Measurements from ENCODE around the gene LASP1NB.
"Not testable (repeated sequence)": the region's sequence is repeated elsewhere in the genome, so short reads cannot be mapped to it uniquely, and the experiment has no call there.

LASP1NB gene

DNA sequence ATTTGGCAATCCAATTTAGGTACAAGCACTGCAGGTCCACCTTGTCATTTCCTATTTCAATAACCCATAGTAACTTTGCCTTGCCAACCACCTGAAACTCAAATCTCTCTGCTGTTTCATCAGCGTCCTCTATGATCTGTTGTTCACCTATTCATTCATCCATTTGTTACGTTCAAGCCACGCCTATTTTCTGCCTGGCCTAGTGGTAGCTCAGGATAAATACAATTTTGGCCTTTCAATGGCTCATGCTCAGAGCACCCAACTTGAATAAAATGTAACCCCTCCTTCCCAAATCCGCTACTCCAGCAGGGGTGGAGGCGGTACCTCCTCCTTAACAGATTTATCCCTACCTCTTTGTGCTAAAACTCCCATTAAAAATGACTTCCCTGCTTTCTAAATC, 45.4 kb downstream of the LASP1NB start:
- 89% methylated on average over 5 of the region's 5 CpGs for WGBS (ENCODE audit: insufficient coverage)
- no peaks in the 10 kb centered on the region for H3K27me3 ChIP-seq (replicated peaks in 1 of 4; ENCODE audit: control extremely low read depth in 1 of 4, control insufficient read depth in 3 of 4, insufficient read depth in 4 of 4, low read length in 3 of 4)
- intact Hi-C loops (cut with micrococcal nuclease), result no loop called here
- no peak overlapping the region for H3K27ac ChIP-seq (ENCODE audit: low read length in 2 of 2)
- no peak overlapping the region for H3K4me3 Mint-ChIP-seq
- H3K4me2 ChIP-seq (replicated peaks; ENCODE audit: low read depth, low read length, poor library complexity, severe bottlenecking), result no peak overlapping the region
- H3K36me3 ChIP-seq (replicated peaks in 1 of 2; ENCODE audit: control extremely low read depth in 1 of 2, control insufficient read depth in 1 of 2, extremely low read depth in 1 of 2, insufficient read depth in 2 of 2, low read length in 1 of 2), result no peaks in the 10 kb centered on the region
- peaks cover 0 to 13% of the 10 kb centered on the region in 2 donors for H3K4me1 ChIP-seq (ENCODE audit: control insufficient read depth in 2 of 2, insufficient read depth in 2 of 2, low read length in 2 of 2)
- H3K79me2 ChIP-seq (ENCODE audit: control insufficient read depth, insufficient read depth, low read length), result no peaks in the 10 kb centered on the region
- H3K4me3 ChIP-seq (ENCODE audit: control extremely low read depth in 1 of 5, extremely low read depth in 1 of 5, insufficient read depth in 1 of 5, low read depth in 2 of 5, low read length in 4 of 5), result no peak overlapping the region
- no peak overlapping the region for H2AFZ ChIP-seq (ENCODE audit: insufficient read depth, low read depth, low read length, poor library complexity, severe bottlenecking)
- ATAC-seq (ENCODE audit: low read depth) (no peak), DNase-seq (no peak)
- no peak overlapping the region for H3K9ac ChIP-seq (ENCODE audit: low read length)
- peaks cover 6% of the 10 kb centered on the region for H3K27me3 Mint-ChIP-seq
- CTCF ChIA-PET, result interaction anchor here (4.6 kb wide), 1 partner anchor 12 kb away, joined by 22 read pairs; no protein-coding TSS in a partner anchor
- H3K9me3 ChIP-seq (ENCODE audit: control extremely low read depth in 1 of 3, control insufficient read depth in 2 of 3, insufficient read depth in 1 of 3, low read length in 2 of 3), result no peaks in the 10 kb centered on the region
- POLR2A ChIA-PET, result no interaction called here
- no peak for TF ChIP-seq EZH2 (IDR thresholded peaks at IDR 0.05; ENCODE audit: borderline replicate concordance, insufficient read depth, low read depth, low read length, poor library complexity, severe bottlenecking)
- TF ChIP-seq, protein P1, sequence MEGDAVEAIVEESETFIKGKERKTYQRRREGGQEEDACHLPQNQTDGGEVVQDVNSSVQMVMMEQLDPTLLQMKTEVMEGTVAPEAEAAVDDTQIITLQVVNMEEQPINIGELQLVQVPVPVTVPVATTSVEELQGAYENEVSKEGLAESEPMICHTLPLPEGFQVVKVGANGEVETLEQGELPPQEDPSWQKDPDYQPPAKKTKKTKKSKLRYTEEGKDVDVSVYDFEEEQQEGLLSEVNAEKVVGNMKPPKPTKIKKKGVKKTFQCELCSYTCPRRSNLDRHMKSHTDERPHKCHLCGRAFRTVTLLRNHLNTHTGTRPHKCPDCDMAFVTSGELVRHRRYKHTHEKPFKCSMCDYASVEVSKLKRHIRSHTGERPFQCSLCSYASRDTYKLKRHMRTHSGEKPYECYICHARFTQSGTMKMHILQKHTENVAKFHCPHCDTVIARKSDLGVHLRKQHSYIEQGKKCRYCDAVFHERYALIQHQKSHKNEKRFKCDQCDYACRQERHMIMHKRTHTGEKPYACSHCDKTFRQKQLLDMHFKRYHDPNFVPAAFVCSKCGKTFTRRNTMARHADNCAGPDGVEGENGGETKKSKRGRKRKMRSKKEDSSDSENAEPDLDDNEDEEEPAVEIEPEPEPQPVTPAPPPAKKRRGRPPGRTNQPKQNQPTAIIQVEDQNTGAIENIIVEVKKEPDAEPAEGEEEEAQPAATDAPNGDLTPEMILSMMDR (IDR thresholded peaks at IDR 0.05), result no peak
- no peak overlapping the region for H3K27ac Mint-ChIP-seq
- peaks cover 7% of the 10 kb centered on the region for H3K4me1 Mint-ChIP-seq
- no peaks in the 10 kb centered on the region for H4K20me1 ChIP-seq (ENCODE audit: control insufficient read depth, insufficient read depth, low read length, poor library complexity, severe bottlenecking)
- H3K9me3 Mint-ChIP-seq (ENCODE audit: insufficient read depth), result no peaks in the 10 kb centered on the region

- H3K4me1 ChIP-seq (ENCODE audit: control insufficient read depth in 2 of 2, insufficient read depth in 2 of 2, low read length in 2 of 2); POLR2A ChIA-PET; H3K27ac Mint-ChIP-seq; H3K9me3 ChIP-seq (ENCODE audit: control extremely low read depth in 1 of 3, control insufficient read depth in 2 of 3, insufficient read depth in 1 of 3, low read length in 2 of 3); H3K4me1 Mint-ChIP-seq; H3K4me3 Mint-ChIP-seq; H3K27me3 ChIP-seq (replicated peaks in 1 of 4; ENCODE audit: control extremely low read depth in 1 of 4, control insufficient read depth in 3 of 4, insufficient read depth in 4 of 4, low read length in 3 of 4); H3K4me3 ChIP-seq (ENCODE audit: control extremely low read depth in 1 of 5, extremely low read depth in 1 of 5, insufficient read depth in 1 of 5, low read depth in 2 of 5, low read length in 4 of 5); H3K9ac ChIP-seq (ENCODE audit: low read length); H4K20me1 ChIP-seq (ENCODE audit: control insufficient read depth, insufficient read depth, low read length, poor library complexity, severe bottlenecking); H3K36me3 ChIP-seq (replicated peaks in 1 of 2; ENCODE audit: control extremely low read depth in 1 of 2, control insufficient read depth in 1 of 2, extremely low read depth in 1 of 2, insufficient read depth in 2 of 2, low read length in 1 of 2); H3K4me2 ChIP-seq (replicated peaks; ENCODE audit: low read depth, low read length, poor library complexity, severe bottlenecking); intact Hi-C loops (cut with micrococcal nuclease); H3K79me2 ChIP-seq (ENCODE audit: control insufficient read depth, insufficient read depth, low read length); H2AFZ ChIP-seq (ENCODE audit: insufficient read depth, low read depth, low read length, poor library complexity, severe bottlenecking); ATAC-seq (ENCODE audit: low read depth); H3K27ac ChIP-seq (ENCODE audit: low read length in 2 of 2); DNase-seq; H3K9me3 Mint-ChIP-seq (ENCODE audit: insufficient read depth): not testable (repeated sequence)
- H3K27me3 Mint-ChIP-seq, result peaks cover 13% of the 10 kb centered on the region
- whole genome bisulfite sequencing (ENCODE audit: insufficient coverage), result 0% methylated on average over 1 of the region's 6 CpGs
- CTCF ChIA-PET, result interaction anchor here (0.7 to 1.1 kb wide), 3 partner anchors 8 to 199 kb away, joined by 3 to 4 read pairs (median 4); no protein-coding TSS in a partner anchor
Measured at GRCh38 chr17:38976187-38976551, 50.8 kb downstream of the LASP1NB start.
